ENCODE measurements around the gene SLC7A1.

SLC7A1 gene

DNA sequence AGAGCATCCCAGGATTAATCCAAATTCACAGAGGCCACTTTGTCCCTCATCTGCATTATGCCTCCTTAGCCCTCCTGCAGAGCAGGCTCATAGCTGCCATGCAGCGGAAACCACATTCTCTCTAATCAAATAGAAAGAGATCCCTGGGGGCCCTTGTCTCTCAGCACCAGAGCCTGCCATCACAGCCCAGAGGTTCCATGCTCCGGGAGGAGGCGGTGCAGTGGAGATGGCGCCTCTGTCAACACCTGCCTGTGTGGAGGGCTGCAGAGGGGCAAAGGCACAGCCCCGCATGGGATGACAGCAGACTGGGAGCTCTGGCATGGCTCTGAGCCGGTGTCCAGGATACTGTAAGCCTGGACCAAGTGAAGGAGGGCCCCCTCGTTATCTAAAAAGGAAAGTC lies 111.3 kb downstream of the SLC7A1 start:
- no peak for DNase-seq

DNA sequence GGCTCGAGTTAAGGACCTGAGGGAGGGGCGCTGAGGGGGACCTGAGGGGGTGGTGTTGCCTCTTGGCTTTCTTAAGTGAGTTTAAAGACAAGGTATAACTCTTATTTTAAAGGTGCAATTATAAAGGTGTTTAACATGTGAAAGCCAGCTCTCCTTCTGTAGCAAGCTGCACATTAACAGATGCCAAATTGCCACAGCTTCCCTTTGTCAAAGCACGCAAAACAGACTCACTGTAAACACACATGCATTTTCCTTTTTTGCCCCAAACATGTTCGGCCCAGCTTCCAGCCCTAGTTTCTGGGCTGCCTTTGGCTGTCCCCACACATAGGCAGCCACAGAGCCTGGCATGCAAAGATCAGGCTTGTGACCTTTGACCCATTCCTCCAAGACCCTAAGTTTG lies 111.9 kb downstream of the SLC7A1 start:
- no peak for DNase-seq

DNA sequence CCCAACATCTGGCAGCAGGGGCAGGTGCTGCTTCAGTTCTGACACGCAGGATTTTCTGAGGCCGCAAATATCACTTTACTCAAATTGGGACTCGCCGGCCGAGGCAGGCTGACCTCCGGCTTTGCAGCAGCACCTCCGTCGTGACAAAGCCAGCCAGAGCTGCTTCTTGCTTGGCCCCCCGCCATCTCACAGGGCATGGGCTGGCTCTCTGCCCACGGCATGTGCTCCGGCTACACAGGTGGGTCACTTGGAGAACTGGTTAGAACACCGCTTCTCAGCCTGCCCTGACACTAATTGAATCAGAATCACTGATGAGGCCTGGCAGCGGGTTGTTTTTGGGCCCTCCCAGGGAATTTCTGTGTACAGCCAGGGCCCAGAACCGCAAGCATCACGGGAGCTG lies 112.3 kb downstream of the SLC7A1 start:
- DNase-seq, result no peak

DNA sequence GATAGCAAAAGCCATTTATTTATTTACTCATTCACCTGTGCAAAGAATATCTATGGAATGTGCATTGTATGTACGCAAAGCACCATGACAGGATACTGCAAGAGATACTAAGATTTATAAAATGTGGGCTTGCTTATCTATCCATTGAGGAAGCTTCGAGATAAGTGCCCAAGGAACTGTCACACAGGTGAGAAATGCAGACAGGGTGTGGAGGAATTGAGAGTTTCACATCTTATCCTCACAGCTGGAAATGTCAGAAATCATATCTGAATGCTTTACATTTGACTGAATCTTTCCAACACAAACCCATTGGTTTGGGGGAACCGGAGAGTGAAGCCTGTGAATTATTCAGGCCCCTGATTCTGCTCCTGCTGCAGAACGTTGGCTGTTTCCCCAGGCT lies 113.0 kb downstream of the SLC7A1 start:
- DNase-seq, result no peak

DNA sequence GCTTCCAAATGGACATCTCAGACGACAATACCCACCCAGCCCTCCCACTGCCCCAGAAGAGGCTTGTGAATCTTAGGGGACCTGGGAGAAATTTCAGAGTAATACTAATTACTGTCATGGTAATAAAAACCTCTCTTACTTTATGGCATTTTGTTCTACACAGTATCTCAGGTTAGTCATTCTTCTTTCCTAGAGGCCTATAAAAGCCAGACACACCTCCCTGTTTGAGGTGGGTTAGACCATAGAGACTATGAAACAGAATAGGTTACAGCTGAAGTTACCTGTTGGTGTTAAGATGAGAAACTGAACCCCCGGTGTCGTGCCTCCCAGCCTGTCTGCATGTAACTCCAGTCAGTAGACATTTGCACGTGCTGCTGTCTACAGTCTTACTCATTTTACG lies 113.9 kb downstream of the SLC7A1 start:
- no peak for DNase-seq

DNA sequence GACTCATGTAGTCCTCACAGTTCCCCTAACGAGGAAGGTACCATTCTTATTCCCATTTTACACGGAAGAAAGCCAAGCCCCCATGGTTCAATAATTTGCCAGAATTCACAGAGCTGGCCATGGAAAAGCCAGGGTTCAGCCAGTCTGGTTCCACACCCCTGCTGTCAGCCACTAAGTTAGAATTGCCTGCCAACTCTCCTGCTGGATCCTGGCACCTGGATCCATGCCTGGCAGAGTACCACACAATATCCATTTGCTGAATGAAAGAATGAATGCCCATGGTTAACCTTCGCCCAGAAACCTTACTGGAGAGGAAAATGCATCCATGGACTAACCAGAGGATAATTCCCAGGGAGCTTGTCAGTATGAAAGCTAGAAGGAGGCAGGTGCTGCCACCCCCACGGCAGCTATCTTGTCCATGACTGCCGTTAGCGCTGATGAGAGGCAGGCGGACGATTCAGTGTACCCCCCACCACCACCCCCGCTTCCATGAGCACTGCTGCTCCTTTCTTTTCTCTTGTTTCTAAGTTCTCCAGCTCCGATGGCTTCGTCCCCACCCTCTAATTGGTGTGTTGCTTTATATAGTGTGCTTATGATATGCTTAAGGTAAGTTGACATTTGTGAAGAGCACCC lies 114.5 kb downstream of the SLC7A1 start:
- DNase-seq, result no peak

DNA sequence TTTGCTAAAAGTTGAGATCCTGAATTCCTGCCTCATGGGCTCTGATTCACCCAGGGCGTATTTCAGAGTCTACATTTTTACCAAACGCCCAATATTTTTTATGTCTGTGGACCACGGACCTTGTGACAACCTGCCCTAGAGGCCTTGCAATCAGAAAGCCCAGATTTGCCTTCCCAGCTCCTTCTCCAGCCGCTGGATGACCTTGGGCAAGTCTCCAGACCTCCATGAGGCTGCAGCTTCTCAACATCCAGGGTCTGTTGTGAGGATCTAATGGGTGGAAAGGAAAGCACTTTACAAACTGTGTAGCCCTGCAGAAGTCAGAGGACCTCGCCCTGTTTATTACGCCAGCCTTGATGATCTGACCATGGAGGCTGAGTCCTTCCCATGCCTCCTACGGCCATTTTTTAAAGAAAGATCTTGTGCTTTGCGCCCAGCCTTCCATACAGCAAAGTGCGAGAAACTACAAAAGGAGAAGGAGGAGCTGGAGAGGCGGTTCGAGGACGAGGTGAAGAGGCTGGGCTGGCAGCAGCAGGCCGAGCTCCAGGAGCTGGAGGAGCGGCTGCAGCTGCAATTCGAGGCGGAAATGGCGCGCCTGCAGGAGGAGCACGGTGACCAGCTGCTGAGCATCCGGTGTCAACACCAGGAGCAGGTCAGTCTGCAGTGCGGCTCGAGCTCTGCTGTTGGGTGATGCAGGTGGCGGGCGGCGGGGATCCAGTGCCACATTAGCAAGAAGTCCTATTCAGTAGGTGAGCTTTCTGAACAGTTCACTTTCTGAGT lies 115.6 kb downstream of the SLC7A1 start:
- DNase-seq, result no peak

DNA sequence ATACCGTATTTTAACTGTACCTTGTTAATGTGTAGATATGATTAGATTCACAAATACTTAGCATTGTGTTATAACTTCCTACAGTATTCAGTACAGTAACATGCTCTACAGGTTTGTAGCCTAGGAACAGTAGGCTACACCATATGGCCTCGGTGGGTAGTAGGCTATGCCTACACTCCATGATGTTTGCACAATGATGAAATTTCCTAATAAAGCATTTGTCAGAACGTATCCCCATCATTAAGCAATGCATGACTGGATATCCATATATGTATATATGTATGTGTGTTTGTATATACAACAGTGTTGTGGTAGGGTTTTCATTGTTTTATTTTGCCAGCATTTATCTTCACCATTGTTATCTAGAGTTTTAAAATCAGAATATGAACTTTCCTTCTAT lies 119.4 kb downstream of the SLC7A1 start:
- no peak for DNase-seq

DNA sequence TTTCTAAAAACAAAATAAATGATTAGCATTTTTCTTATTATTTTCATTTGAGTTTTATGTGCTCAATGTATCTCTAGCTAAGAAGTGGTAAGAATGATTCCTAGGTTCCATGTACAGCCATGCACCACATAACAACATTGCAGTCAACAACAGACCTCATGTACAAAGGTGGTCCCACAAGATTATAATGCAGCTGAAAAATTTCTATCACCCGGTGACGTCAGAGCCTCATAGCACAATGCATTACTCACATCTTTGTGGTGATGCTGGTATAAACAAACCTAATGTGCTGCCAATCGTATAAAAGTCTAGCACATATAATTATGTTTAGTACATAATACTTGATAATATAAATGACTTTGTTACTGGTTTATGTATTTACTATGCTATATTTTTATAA lies 120.5 kb downstream of the SLC7A1 start:
- no peak for DNase-seq

DNA sequence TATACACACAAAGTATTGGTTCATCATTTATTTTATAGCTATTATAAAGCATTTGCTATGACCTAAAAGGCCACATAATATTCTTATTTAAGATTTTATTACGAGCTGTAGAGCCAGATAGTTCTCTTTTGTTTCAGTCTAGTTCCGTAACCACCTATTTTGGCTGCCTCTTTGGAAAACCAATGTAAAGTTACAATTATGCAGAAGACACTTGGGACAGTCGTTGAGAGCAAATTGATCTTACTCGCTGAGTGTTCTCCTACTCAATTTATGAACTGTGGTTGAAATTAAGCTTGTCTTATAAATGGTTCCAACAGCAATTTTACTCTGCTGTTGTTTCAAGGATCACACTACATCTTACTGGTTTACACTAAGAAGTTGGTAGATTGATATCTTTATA lies 122.3 kb downstream of the SLC7A1 start:
- DNase-seq, result no peak

DNA sequence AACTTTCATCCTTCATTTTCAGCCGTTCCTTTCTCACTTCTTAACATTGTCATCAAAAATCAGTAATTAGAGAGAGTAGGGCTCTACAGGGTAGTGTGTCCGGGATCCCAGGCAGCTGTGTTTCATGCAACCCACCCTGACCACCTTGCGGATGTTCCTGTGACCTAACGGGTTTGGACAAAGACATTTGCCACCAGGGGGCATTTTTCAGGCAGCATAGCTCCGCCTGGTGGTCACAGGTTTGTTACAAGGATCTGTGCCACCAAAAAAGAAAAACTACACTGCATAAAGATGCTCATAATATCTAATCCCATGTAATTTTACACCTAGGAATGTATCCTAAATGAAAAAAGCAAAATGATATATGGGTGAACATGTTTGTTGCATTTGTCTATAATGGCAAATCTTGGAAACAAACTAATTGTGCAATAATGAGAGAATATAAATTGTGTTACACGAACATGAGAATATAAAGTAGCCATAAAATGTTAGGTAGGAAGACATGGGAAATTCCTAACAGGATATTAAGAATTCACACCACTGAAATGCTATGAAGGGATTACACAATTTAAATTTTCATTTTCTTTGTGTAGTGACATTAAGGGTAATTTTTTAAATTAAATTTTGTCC lies 123.0 kb downstream of the SLC7A1 start:
- DNase-seq, result no peak

DNA sequence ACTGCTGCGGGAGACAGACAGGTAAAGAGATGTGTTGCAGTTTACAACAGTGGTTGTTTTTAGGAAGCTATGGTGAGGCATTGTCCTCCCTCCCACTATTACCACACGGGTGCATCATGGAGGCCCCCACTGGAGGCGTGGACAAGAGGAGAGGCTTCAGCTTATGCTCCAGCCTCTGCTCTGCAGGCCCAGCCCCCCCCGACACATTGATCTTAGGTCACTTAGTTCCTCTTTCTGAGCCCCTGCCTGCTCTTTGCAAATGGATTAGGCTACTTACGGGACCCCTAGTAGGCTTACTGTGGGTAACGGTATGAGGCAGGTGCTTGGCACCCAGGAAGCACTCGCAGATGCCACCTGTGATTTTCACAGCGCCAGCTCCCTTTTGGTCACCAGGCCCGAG lies 123.9 kb downstream of the SLC7A1 start:
- DNase-seq, result no peak

DNA sequence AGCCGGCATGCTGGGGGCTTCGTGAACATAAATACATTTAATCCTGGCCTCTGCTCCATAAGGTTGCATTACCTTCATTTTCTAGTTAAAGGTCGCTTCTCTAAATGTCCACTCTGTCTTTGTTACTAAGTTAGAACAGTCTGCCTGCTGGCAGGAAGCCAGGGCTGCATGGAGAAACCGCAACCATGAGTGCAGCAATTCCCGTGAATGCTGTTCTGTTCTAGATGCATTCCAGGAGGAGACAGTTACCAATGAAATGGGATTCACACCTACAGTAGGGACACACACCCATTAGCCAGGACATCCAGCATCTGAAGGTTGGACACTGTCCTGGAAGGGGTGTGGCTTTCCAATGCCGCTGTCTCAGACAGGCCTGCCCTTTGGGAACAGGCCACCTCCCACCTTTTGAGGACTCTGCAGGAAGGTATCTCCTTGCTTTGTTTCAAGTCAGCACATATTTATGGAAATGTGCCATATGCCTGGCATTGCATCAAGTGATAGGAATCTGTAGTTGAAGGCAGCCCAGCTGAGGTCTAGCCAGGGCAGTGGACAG lies 129.7 kb downstream of the SLC7A1 start:
- no peak for DNase-seq

DNA sequence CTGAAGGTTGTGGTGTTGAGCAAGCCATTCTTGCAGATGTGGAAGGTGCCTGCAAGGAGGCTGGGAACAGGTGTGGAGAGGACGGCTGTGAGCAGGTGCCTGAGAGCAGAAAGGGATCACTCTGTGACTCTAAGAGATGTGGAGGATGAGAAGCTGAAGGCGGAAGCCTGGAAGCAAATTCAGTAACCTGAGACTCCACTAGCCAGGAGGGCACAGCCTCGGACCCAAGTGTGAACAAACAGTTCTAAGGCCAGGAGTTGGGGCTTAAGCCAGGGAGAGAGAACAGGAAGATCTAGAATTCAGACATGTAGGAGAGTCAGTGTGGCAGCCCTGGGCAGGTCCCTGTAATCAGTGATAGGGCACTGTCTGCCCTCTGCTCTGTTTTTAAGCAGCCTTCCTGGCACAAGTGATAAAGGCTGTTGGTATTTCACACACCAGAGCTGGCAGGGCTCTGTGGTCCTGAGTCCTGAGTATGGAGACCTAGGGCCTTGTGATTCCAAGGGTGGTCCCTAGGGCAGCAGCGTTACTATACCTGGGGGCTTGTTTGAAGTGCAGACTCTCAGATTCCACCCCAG lies 131.3 kb downstream of the SLC7A1 start:
- DNase-seq, result no peak

DNA sequence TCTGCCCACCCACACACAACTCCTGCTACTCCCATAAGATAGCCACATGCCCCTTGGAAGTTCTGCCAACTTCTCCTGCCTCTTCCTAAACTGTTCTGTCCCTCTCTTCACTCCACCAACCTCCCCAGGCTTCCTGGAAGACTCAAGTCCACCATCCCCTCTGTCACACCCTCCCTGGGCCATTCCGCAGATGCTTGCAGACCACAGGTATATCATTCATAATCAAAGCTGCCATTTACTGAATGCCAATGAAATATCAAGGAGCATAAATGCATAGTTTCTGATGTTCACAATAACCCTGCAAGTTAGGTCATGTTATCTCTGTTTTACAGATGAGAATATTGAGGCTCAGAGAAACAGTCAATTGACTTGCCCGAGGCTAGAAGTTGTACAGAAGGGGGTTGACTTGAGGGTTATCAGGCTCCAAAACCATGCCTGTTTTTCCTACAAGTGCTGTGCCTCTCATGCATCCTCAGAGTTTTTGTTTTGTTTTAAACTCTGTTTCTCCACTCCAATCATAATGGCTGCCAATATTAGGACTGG lies 135.6 kb downstream of the SLC7A1 start:
- DNase-seq, result no peak
